ENCODE data around the gene POFUT1.

The POFUT1 gene

DNA sequence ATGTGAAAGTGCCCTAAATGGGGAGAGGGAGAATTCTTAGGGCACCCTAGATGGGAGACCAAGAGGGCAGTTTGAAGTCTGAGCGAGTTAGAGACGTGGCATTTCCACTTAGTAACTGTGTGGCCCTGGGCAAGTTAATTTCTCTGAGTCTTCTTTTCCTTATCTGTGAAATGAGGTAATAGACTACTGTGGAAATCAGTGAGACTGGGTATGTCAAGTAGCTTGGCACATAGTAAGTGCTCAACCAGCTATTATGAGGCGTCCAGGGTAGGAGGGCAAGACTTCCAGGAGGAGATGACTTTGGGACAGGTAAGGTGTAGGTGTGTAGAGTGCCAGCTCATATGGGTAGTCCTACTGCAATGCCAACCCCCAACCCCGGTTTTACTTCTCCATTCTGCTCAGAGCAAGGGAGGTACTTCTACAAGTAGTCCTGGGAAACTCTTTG lies 70.5 kb downstream of the POFUT1 start:
- DNase-seq (ENCODE audit: low spot score): no peak

DNA sequence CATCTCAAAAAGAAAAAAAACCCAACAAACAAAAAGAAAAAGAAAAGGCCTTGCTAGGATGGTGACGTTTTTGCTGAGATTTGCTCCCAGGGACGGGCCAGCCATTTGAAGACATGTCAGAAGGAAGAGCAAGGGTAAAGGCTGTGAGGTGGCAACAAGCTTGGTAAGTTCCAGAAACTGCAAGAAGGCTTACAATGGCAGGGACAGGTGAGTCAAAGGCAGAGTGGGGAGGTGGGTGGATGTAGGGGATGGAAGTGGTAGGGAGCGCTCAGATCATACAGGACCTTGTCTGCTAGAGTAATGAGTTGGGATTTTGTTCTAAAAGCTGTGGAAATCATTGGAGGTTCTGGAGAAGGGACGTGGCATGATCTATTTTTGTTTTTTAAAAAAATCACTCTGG lies 74.0 kb downstream of the POFUT1 start:
- DNase-seq (ENCODE audit: low spot score): no peak

DNA sequence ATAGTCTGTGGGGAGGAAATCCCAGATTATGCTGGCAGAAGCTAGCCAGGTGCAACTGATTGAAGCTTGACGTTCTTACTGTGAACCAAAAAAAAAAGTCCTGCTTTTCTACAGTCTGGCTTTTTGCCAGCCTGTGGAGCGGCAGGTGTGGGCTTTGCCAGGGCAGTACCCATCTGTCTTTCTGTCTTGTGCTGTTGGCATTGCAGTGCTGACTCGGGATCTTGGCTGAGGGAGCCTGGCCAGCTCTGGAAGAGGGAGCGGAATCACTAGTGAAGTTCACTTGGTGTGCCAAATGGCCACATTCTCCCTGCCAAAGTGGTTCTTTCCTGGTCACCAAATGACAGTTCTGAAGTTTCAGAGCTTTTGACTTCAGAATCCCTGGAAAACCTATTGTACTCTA lies 74.8 kb downstream of the POFUT1 start:
- no peak for DNase-seq (ENCODE audit: low spot score)

DNA sequence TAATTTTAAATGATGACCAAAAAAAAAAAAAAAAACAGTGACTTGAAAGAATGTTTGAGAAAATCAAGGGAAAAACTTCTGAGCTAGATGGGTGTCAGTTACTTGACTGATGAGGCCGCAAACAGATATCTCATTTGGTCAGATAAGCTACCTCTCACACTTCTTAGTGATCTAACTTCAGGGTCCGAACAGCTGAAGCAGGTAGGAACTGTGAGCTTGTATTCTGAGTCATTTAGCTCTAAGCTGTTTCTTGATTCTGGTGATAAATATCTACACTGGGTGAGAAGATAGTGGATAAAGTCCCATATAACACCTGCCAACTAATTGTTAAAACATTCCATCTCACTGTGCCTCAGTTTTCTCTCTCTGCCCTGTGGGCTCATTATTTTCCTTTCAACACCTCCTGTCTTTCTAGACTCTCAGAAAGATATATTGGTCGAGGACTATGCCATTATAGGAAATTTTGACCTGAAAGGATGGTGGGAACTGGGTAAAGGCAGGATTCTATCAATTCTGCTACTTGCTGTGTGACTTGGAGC lies 77.5 kb downstream of the POFUT1 start:
- DNase-seq (ENCODE audit: low spot score): no peak

DNA sequence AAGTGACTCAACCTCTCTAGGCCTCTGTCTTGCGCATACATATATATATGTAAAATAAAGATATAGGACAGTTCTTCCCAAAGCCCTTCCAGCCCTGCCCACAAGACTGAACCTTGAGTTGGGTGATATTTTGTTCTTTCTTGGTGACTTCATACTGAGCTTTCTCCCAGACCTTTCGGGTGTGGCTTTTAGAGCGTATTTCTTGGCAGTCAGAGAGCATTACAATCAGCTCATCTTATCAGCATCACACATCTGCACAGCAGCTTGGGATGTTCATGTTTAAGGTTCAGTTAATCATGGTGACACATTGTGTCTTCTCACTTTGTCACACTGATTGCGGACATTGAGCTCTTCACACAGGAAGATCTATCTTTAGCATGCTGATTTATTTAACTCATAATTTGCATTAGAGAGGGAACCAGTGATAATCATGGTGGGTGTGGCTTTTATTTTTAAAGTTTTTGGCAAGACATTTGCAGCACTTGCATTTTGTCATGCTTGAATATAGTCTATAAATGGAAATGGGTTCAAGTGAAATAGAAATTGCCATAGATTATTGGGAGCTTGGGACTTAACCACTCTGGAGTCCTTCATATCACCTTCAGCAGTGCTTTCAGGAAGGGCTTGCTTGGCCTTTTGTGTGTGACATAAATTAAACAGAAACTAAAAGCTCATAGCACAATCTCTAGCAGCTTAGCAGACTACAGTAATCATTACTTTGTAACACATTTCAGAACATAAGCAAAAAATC lies 78.1 kb downstream of the POFUT1 start:
- DNase-seq (ENCODE audit: low spot score): no peak

DNA sequence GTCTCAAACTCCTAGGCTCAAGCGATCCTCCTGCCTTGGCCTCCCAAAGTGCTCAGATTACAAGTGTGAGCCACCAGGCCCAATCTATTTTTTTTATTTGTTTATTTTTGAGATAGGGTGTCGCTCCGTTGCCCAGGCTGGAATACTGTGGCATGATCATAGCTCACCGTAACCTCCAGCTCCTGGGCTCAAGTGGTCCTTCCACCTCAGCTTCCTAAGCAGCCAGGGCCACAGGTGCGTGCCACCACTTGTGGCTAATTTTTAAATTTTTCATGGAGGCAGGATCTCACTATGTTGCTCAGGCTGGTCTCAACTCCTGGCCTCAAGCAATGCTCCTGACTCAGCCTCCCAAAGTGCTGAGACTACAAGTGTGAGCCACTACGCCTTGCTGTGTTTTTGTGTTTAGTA lies 79.6 kb downstream of the POFUT1 start:
- no peak for DNase-seq (ENCODE audit: low spot score)
